NCI-H2107 treated with DMSO at 0.1 percent for 48 hours (cell line): ENCODE measurements around the gene FAM168A.

Experiments used
- DNase-seq: peaks from one replicate; lab custom pipeline; 2025; ENCODE audit not compliant: unreplicated experiment; lab: John Stamatoyannopoulos, UW

FAM168A gene

GRCh38 chr11:73521621-73522020, 76.3 kb downstream of the FAM168A start:
- no peak for DNase-seq

DNA sequence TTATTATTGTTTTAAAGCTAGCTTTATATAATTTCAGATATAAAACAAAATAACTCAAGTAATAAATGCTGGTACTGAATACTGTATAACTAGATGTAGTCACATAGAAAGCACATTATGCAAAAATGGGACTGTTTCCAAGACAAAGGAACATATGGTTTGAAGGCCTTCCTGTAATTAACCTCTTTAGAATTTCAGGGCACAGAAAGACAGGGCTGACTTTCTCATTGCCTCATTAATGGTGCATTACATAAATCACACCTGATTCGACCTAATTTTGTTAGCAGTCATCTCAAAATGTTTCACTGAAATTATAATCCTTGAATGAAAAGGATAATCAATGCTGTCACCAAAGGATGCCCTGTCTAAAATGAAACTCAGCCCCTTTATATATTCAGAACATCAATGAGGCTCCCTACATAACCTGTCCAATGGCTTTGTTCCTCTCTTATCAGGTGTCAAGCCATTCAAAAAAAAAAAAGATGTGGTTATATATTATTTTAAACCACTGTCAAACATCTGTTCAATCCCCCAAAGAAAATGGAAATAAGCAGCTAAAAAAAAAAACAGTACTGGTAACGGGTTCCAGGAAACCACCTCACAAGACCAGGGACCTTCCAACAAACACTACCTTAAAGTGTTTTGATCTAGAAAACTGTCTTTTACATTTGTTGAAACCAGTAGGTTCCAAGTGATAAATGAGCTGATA, 77.4 kb downstream of the FAM168A start:
- DNase-seq, result no peak

DNA sequence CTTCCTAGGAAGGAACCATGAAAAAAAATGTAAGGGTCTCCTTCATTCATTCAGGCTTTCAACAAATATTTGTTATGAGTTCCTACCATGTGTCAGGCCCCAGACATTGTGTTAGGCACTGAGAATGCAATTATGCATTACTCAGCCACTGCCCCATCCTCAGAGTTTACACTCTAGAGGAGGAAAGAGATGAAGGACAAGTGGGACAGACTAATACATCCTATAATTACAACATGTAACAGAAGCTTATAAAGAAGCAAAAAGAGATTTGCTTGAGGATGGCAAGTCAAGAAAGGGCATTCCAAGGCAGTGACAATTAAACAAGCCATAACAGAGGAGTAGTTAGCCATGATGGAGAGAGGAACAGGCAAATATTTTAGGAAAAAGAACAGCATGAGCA, 78.6 kb downstream of the FAM168A start:
- DNase-seq, result no peak

DNA sequence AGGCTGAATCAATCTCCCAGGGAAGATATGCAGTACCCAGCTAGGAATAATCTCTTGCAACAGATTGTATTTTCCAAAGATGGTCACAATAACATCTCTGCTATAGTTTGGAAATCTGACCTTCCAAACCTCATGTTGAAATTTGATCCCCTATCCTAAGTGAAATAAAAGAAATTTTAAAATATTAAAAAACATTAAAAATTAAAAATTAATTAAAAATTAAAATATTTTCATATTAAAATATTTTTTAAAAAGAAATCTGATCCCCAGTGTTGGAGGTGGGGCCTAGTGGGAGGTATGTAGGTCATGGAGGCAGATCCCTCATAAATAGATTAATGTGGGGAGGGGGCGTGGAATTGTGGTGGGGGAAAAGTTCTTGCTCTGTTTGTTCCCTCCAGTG, 79.7 kb downstream of the FAM168A start:
- DNase-seq, result no peak

DNA sequence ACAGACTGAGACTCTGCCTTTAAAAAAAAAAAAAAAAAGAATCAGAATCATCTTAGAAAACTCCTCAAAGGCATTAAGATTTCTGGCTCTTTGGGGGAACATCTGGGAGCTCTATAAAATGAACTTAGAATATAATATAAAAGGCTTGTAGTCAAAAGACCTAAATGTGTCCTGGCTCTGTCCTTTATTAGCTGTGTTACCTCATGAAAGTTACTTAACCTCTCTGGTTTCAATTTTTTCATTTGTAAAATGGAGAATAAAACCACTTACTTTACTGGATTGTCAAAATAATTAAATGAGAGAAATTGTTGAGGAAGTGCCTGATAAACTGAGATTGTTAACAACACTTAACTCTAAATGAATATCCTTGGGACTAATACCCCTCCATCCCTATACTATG, 81.8 kb downstream of the FAM168A start:
- DNase-seq, result no peak

- DNase-seq, result no peak
Observed at GRCh38 chr11:73513707-73514106, 84.2 kb downstream of the FAM168A start.

DNA sequence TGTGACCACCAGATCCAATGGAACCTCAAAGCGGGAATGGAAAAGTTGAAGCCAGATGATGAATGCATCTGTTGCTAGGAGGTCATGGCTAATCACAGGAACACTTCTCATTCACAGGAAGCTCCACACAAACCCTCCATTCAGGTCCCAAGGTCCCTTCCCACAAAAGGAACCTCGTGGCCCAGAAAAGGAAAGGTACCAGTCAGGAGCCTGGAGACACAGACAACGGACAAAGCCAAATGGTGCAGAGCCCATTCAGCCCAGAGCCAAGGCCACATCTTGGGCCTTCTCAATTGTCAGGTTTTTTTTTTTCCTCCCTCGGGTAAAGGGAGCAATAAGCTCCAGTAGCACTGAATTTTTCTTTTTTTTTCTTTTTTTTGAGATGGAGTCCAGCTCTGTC, 87.0 kb downstream of the FAM168A start:
- DNase-seq, result no peak

DNA sequence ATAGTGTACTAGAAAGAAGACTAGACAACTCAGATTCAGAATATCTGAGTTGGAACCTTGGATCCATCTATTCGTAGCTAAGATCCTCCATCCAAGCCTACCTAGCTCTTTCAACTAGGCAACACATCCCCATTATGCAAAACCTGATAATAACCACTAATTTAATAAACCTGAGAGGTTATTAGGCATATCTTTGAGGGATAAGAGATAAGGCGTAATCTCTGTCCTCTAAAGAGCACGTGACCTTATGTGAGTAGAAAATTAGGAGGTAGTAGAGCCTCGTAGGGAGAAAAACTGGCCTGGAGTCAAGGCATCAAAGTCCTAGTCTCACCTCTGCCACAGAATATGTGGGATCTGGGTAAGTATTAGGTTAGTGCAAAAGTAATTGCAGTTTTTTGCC, 87.8 kb downstream of the FAM168A start:
- no peak for DNase-seq

DNA sequence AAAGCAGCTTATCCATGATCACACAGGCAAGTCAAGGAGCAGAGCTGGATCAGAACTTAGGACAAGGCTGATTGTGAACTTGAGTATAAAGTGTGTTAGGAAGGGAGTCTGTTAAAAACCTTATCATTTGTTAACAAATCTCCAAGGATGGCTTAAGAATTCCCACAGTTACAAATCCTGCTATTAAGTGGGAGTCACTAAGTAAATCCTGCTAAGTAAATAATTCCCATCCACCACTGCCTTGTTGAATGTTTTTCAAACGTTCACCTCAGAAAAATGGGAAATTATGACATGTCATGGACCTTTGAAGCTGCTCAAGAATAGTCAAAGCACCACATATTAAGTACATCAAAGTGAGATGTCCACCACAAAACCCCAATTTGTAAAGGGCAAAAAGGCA, 88.7 kb downstream of the FAM168A start:
- DNase-seq, result no peak

DNA sequence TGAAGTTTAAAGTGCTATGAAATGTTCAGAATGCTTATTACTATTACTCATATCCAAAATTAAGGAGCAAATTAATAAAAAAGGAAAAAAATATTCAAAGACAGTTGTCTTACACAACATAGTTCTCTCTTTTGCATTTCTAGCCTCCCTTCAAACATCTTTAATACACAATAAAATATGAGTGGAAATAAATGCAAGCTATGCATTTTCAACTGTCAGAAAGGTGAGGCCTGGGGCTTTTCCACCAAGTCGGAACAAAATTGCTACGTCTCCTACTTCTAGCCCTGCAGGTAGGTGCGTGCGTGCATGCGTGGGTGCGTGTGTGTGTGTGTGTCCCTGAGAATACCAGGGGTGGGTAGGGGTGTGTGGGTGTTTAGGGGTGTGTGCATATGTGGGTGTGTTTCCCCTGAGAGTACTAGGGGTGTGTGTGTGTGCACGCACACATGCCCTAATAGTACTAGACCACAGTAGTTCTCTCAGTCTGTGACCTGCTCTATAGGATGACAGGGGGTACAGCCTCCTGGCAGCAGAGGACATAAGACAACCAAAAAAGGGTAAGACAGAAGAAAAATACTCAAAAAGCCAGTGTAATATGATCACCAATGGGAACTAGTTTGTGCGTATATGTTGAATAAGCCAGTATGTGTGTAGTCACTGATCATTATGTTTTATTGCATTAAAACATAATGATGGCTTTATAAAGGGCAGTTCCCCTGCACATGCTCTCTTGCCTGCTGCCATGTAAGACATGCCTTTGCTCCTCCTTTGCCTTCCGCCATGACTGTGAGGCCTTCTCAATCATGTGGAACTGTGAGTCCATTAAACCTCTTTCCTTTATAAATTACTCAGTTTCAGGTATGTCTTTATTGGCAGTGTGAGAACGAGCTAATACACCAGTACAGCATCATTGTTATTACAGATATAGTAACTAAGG, 89.4 kb downstream of the FAM168A start:
- DNase-seq, result no peak

DNA sequence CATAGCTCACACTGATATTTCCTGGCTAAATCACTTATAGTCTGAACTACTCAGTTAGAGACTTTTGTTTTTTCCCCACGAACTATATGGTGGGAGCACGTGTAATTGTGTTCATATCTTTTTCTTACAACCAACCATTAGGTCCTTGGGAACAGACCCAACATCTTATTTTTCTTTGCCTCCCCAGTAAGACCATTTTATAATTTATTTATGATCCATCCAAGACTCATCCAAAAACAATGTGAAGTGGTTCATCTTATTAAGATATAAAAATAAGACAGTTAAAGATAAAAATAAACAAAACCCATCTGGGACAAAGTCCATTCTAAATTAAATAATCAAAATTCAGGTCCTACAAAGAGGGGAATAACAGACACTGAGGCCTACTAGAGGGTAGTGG, 90.8 kb downstream of the FAM168A start:
- no peak for DNase-seq

DNA sequence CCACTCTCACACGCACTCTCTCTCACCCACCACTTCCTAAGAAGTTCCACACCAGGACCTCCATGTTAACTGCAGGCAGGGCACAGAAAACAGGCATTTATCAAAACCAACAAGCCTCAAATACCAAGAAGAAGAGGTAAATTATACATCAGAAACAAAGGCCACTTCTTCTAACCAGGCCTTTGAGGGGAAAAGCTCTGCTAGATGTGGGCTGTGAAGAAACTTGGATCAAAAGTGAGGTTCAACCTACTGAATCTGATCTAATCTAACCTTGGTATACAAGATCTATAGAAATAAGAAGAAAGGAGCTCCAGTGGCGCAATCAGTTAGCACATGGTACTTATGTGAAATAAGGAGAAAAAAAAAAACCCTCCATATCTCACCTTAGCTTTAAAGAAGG, 91.9 kb downstream of the FAM168A start:
- no peak for DNase-seq

- no peak for DNase-seq
Observed at GRCh38 chr11:73498343-73498742, 99.6 kb downstream of the FAM168A start.

DNA sequence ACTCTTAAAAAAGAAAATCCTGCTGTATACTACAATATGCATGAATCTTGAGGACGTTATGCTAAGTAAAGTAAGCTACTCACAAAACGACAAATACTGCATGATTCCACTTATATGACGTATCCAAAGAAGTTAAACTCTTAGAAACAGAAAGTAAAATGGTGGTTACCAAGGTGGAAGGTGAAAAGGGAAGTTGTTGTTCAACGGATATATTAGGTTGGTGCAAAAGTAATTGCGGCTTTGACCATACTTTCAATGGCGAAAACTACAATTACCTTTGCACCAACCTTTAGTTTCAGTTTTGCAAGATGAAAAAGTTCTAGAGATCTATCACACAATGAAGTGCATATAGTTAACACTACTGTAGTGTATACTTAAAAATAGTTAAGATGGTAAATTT, 101.8 kb downstream of the FAM168A start:
- DNase-seq, result no peak

DNA sequence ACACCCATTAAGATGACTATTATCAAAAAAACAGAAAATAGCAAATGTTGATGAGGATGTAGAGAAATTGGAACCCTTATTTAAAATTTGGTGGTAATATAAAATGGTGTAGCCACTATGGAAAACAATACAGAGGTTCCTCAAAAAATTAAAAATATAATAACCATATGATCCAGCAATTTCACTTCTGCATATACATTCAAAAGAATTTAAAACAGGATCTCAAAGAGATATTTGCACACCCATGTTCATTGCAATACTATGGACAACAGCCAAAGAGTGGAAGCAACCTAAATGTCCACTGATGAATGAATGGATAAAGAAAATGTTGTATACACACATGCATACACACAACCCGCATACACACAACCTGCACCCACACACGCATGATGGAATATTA, 102.2 kb downstream of the FAM168A start:
- DNase-seq, result no peak

- no peak for DNase-seq
Observed at GRCh38 chr11:73493956-73494598, 103.8 kb downstream of the FAM168A start.

DNA sequence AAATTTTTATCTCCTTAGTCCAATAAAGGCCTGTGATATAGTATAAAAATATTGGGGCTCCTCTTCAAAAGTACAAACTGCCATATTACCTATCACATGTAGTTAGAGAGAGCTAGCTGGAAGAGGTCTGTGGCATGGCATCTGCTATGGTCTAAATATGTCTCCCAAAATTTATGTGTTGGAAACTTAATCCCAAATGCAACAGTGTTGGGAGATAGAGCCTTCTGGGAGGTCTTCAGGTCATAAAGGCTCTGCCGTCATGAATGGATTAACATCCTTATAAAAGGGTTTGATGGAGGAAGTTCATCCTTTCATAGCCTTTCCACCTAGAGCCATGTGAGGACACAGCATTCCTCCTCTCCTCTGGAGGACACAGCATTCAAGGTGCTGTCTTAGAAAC, 116.3 kb downstream of the FAM168A start:
- DNase-seq, result no peak

DNA sequence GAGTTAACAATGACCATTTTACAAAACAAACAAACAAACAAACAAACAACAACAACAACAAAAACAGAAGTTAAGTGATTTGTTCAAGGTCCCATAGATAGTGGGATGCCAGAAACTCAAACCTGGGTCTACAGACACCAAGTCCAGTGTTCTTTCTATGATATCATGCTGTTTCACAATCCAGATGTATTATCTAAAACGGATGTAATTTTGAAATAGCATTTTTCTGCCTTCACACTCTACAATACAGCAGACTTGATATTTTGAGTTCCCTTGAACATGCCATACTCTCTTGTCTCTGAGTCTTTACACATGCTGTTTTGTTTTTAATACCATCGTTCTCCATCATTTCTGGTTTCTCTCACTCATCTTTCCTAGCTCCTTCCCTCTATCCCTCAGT, 117.2 kb downstream of the FAM168A start:
- no peak for DNase-seq

DNA sequence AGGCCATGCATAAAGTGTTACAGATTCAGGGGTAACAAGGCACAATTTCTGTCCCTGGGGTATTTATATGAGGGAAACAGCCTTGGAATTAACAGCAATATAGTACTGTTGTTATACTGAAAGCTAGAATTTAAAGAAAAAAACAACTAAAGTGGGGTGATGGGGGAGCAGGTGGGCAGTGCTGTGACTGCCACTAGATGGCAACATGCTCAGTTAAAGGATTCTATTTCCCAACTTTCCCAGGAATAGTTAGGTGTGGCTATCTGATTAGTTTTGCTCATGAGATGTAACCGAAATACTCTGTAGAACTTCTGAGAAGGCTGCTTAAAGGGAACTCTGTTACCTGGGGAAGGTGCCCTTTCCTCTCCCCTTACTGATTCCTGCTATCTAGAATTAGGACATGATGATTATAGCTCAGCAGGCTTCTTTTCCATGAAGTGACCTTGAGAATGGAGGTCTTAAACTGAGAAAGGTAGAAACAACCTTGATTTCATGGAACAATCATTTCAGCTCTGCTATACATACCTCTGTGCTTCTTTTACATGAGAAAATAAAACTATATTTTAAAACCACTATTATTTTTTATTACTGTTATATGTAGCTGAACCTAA, 119.1 kb downstream of the FAM168A start:
- peak; percentile 7 for DNase-seq

- DNase-seq, result no peak
Observed at GRCh38 chr11:73477518-73477917, 120.4 kb downstream of the FAM168A start.

- DNase-seq, result no peak
Observed at GRCh38 chr11:73475549-73476095, 122.3 kb downstream of the FAM168A start.
